Parathyroid adenoma (tissue), 2 donors: ENCODE measurements around the gene COL20A1.

Source experiments
- H2AFZ ChIP-seq: fragments of 300-600 bp; sonication (generic); one replicate; pipeline ENCODE4 v1.7.0; 2017; ENCODE audit warnings: antibody characterized with exemption, mild to moderate bottlenecking
- H3K27ac ChIP-seq: fragments of 300-600 bp; sonication (generic); one replicate; pipeline ENCODE4 v1.7.0; 2017
- H3K27me3 ChIP-seq: fragments of 300-600 bp; sonication (generic); one replicate; pipeline ENCODE4 v1.7.0; 2017; ENCODE audit warnings: low read length; ENCODE audit not compliant: control insufficient read depth, insufficient read depth
- H3K36me3 ChIP-seq: fragments of 300-600 bp; sonication (generic); one replicate; pipeline ENCODE4 v1.7.0; 2017; ENCODE audit warnings: low read length; ENCODE audit not compliant: control insufficient read depth, insufficient read depth
- H3K4me1 ChIP-seq: fragments of 300-600 bp; sonication (generic); one replicate; pipeline ENCODE4 v1.7.0; 2017; ENCODE audit warnings: control low read depth
- H3K4me2 ChIP-seq: fragments of 300-600 bp; sonication (generic); one replicate; pipeline ENCODE4 v1.7.0; 2017; ENCODE audit warnings: low read length
- H3K4me3 ChIP-seq: fragments of 300-600 bp; sonication (generic); one replicate; pipeline ENCODE4 v1.7.0; 2017; ENCODE audit warnings: low read depth, low read length
- H3K79me2 ChIP-seq: fragments of 300-600 bp; sonication (generic); one replicate; pipeline ENCODE4 v1.7.0; 2017; ENCODE audit warnings: control low read depth
- H3K9ac ChIP-seq: fragments of 300-600 bp; sonication (generic); one replicate; pipeline ENCODE4 v1.7.0; 2017; ENCODE audit warnings: mild to moderate bottlenecking
- H3K9me3 ChIP-seq: fragments of 300-600 bp; sonication (generic); one replicate; pipeline ENCODE4 v1.7.0; 2017; ENCODE audit warnings: low read length; ENCODE audit not compliant: control insufficient read depth
- TF ChIP-seq, protein P1 (sequence below): fragments of 300-600 bp; sonication (generic); IDR thresholded peaks from one replicate; pipeline ENCODE4 v1.7.0; 2017; ENCODE audit warnings: antibody characterized with exemption, mild to moderate bottlenecking
- donor health status: primary hyperparathyroidism.

Gene COL20A1

DNA sequence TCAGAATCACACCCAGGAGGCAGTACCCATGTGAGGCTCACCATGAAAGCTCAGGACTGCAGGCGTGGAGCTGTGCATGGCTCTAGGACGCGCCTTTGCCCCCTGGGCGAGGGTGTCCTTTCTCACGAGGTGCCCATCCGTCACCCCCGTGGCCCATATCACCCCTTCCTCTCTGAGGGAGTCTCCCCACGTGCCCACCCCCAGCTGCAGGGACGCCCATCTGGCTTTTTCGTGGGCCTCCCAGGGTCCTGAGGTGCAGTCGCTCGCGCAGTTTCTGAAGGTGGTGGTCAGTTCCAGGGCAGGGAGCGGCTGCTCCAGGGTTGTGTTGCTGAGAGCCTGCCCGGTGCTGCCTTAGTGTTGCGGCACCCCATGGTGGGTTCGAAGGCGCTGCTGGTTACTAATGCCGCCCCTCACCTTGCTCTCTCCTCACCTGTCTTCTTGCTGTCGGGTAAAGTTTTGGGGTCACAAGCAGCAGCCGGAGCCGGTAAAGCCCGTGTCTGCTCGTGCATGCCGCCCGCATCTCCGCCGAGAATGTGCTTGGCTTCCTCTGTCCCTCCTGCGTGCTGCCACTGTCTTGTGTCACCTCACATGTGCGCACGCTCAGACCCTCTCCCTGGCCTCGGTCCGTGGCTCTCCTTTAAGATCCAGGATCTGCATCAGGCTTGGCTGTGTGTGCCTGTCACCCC lies 9.4 kb upstream of the COL20A1 start:
- Histone ChIP-seq H3K27ac (no peak overlapping the region), H2AFZ (no peak overlapping the region), H3K36me3 (no peaks in the 10 kb centered on the region), H3K4me2 (no peak overlapping the region), H3K9me3 (no peaks in the 10 kb centered on the region), H3K27me3 (no peaks in the 10 kb centered on the region), H3K79me2 (no peaks in the 10 kb centered on the region), H3K9ac (no peak overlapping the region), H3K4me1 (no peaks in the 10 kb centered on the region), H3K4me3 (no peak overlapping the region)
- TF ChIP-seq, protein P1, sequence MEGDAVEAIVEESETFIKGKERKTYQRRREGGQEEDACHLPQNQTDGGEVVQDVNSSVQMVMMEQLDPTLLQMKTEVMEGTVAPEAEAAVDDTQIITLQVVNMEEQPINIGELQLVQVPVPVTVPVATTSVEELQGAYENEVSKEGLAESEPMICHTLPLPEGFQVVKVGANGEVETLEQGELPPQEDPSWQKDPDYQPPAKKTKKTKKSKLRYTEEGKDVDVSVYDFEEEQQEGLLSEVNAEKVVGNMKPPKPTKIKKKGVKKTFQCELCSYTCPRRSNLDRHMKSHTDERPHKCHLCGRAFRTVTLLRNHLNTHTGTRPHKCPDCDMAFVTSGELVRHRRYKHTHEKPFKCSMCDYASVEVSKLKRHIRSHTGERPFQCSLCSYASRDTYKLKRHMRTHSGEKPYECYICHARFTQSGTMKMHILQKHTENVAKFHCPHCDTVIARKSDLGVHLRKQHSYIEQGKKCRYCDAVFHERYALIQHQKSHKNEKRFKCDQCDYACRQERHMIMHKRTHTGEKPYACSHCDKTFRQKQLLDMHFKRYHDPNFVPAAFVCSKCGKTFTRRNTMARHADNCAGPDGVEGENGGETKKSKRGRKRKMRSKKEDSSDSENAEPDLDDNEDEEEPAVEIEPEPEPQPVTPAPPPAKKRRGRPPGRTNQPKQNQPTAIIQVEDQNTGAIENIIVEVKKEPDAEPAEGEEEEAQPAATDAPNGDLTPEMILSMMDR = no peak

DNA sequence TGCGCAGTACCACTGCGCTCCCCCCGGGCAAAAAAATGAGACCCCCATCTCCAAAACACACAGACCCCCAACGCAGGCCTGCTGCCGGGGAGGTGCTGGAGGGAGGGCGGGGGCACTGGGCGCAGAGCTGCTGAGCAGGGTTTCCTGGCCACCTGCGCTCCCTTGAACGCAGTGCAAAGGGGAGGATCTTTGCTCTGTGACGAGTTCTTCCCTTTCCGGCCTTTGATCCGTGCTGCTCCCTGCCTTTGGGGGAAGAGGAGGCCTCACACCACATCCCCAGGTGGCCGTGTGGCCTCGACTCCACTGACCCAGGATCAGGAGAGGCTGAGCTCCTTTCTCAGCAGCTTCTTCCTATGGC lies 8.9 kb upstream of the COL20A1 start:
- H3K9ac ChIP-seq = no peak overlapping the region
- H3K4me3 ChIP-seq = no peak overlapping the region
- H3K79me2 ChIP-seq = no peaks in the 10 kb centered on the region
- H2AFZ ChIP-seq = no peak overlapping the region
- no peak overlapping the region for H3K27ac ChIP-seq
- no peaks in the 10 kb centered on the region for H3K27me3 ChIP-seq
- H3K4me2 ChIP-seq = no peak overlapping the region
- no peaks in the 10 kb centered on the region for H3K36me3 ChIP-seq
- TF ChIP-seq, protein P1 = no peak
- no peaks in the 10 kb centered on the region for H3K9me3 ChIP-seq
- no peaks in the 10 kb centered on the region for H3K4me1 ChIP-seq

DNA sequence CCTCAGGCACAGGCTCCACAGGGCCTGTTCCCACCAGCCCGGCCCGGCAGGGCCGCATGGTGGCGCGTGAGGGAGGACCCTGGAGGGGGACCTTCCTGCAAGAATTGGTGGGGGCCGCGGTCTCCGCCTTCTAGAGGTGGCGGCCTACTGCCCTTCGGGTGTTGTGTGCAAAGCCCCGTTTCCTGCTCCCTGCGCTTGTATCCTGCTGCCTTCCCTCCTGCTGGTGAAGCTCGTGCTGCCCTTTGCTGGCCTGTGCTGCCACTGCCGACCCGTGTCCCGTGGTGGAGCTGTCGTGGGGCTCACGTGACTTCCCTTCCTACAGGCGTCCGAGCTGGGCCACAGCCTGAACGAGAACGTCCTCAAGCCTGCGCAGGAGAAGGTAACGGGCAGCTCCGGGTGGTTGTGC lies 8.4 kb upstream of the COL20A1 start:
- TF ChIP-seq, protein P1 = no peak
- H3K27ac ChIP-seq = no peak overlapping the region
- H3K9ac ChIP-seq = no peak overlapping the region
- no peaks in the 10 kb centered on the region for H3K9me3 ChIP-seq
- no peaks in the 10 kb centered on the region for H3K79me2 ChIP-seq
- H3K36me3 ChIP-seq = no peaks in the 10 kb centered on the region
- no peak overlapping the region for H3K4me3 ChIP-seq
- H3K4me1 ChIP-seq = no peaks in the 10 kb centered on the region
- no peak overlapping the region for H2AFZ ChIP-seq
- no peaks in the 10 kb centered on the region for H3K27me3 ChIP-seq
- no peak overlapping the region for H3K4me2 ChIP-seq

DNA sequence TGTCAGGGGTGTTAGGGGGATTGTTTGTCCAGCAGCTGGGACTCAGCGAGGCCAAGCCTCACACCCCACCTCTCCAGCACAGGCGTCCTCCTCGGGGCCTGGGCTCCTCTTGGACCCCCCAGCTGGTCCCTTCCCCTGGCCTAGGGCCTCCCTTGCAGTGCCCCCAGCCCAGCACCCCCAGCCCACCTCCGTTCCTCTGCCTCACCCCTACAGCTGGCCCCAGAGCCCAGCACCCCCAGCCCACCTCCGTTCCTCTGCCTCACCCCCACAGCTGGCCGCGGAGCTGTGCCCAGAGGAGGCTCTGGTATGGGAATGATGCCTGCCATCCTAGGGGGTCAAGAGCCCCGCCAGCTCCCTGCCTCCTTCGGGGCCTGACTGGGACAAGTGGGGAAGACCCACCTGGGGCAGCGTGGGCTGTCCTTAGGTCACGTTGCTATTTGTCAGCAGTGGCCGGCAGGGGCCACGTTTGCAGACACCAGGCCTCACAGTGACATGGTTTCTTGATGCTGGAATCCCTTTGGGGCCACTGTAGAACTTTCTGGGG lies 7.9 kb upstream of the COL20A1 start:
- no peak overlapping the region for H3K4me2 ChIP-seq
- H3K79me2 ChIP-seq = no peaks in the 10 kb centered on the region
- H3K27ac ChIP-seq = no peak overlapping the region
- H3K4me3 ChIP-seq = no peak overlapping the region
- H3K27me3 ChIP-seq = no peaks in the 10 kb centered on the region
- TF ChIP-seq, protein P1 = no peak
- H3K36me3 ChIP-seq = no peaks in the 10 kb centered on the region
- no peak overlapping the region for H2AFZ ChIP-seq
- no peaks in the 10 kb centered on the region for H3K9me3 ChIP-seq
- H3K9ac ChIP-seq = no peak overlapping the region
- H3K4me1 ChIP-seq = no peaks in the 10 kb centered on the region
